GM23248 (cell line): Measurements from ENCODE around the gene BBOX1.

Experiments
- EZH2 ChIP-seq: fragments of 200-600 bp; sonication (generic); IDR thresholded peaks from 2 replicates; pipeline ENCODE4 v1.6.1; 2018; ENCODE audit warnings: antibody characterized with exemption, mild to moderate bottlenecking; ENCODE audit not compliant: insufficient read depth, poor library complexity, severe bottlenecking
- EZH2phosphoT487 ChIP-seq: fragments of 200-600 bp; sonication (generic); IDR thresholded peaks from 2 replicates; pipeline ENCODE4 v1.6.1; 2018; ENCODE audit warnings: antibody characterized with exemption, moderate library complexity, mild to moderate bottlenecking, low read depth; ENCODE audit not compliant: insufficient read depth

- no peak for TF ChIP-seq EZH2
- no peak for TF ChIP-seq EZH2phosphoT487
Observed at GRCh38 chr11:27150098-27150497, 109.5 kb downstream of the BBOX1 start.
